B cell (primary cell): ENCODE measurements around the gene SPECC1.
"Not testable (repeated sequence)": the region's sequence is repeated elsewhere in the genome, so short reads cannot be mapped to it uniquely, and the experiment has no call there.

ENCODE experiments used
- EZH2 ChIP-seq: IDR thresholded peaks from 2 replicates; pipeline ENCODE4 v1.6.1; 2012; ENCODE audit warnings: borderline replicate concordance, low read depth, mild to moderate bottlenecking, moderate library complexity, low read length; ENCODE audit not compliant: insufficient read depth, poor library complexity, severe bottlenecking
- TF ChIP-seq, protein P1 (sequence below): fragments of 200-600 bp; IDR thresholded peaks from one replicate; pipeline ENCODE4 v1.8.0; 2022; ENCODE audit warnings: antibody characterized with exemption, mild to moderate bottlenecking

- TF ChIP-seq EZH2, result not testable (repeated sequence)
- TF ChIP-seq, protein P1, sequence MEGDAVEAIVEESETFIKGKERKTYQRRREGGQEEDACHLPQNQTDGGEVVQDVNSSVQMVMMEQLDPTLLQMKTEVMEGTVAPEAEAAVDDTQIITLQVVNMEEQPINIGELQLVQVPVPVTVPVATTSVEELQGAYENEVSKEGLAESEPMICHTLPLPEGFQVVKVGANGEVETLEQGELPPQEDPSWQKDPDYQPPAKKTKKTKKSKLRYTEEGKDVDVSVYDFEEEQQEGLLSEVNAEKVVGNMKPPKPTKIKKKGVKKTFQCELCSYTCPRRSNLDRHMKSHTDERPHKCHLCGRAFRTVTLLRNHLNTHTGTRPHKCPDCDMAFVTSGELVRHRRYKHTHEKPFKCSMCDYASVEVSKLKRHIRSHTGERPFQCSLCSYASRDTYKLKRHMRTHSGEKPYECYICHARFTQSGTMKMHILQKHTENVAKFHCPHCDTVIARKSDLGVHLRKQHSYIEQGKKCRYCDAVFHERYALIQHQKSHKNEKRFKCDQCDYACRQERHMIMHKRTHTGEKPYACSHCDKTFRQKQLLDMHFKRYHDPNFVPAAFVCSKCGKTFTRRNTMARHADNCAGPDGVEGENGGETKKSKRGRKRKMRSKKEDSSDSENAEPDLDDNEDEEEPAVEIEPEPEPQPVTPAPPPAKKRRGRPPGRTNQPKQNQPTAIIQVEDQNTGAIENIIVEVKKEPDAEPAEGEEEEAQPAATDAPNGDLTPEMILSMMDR, result not testable (repeated sequence)
These were observed 230.6 kb downstream of the SPECC1 start for GRCh38 chr17:20239776-20240175.
